ENCODE measurements around the gene LILRA5. TPM values are rescaled to one million over a fixed set of nuclear protein-coding genes. Genes with fewer than 3 reads are reported as not detected.

Gene LILRA5
- total and polyA plus RNA-seq, 2 of the 8 experiments (the other 6 are each of a cell fraction or from before 2014, with no cell fraction given): not detected

GRCh38 chr19:54312011-54312410, 955 bp downstream of the LILRA5 start:
- no peak overlapping the region for H3K27ac ChIP-seq (ENCODE audit: low read depth, low read length)
- peaks cover 0 to 1% of the 10 kb centered on the region in 2 experiments for H4K20me1 ChIP-seq (replicated peaks in 1 of 2; ENCODE audit: control insufficient read depth in 1 of 2, insufficient read depth in 2 of 2, low read length in 2 of 2)
- no peaks in the 10 kb centered on the region for H3K79me1 ChIP-seq (ENCODE audit: low read depth, low read length)
- H3K4me2 ChIP-seq (ENCODE audit: insufficient read depth in 1 of 2, low read depth in 2 of 2, low read length in 2 of 2): no peak overlapping the region
- no peaks in the 10 kb centered on the region for H3K27me3 ChIP-seq (replicated peaks in 1 of 4; ENCODE audit: control insufficient read depth in 3 of 4, extremely low read depth in 1 of 4, insufficient read depth in 3 of 4, low read length in 3 of 4)
- no peak overlapping the region for H2BK15ac ChIP-seq (ENCODE audit: low read length)
- H3K23ac ChIP-seq (ENCODE audit: insufficient read length): no peak overlapping the region
- H3K9me3 ChIP-seq (ENCODE audit: insufficient read depth in 2 of 2, low read depth in 1 of 2, low read length in 1 of 2): no peaks in the 10 kb centered on the region
- no peaks in the 10 kb centered on the region for H3K23me2 ChIP-seq (ENCODE audit: low read depth, low read length)
- 0 out of 2 replicates have a peak overlapping the region, but pooled peaks have one; percentile 21 for H2BK5ac ChIP-seq (ENCODE audit: low read depth, low read length)
- DNase-seq (ENCODE audit: low read depth in 1 of 2, low spot score in 2 of 2) (no peak), FAIRE-seq (no peak)
- H3K36me3 ChIP-seq (ENCODE audit: control insufficient read depth in 2 of 4, insufficient read depth in 4 of 4, low read length in 3 of 4): no peaks in the 10 kb centered on the region
- WGBS, 2 experiments (ENCODE audit: extremely low coverage in 1 of 2, insufficient coverage in 1 of 2, insufficient read length in 1 of 2, insufficient replicate concordance in 2 of 2, low coverage in 1 of 2, low lambda C conversion rate in 2 of 2, missing lambda C conversion rate in 1 of 2): 85% methylated on average over 6 of the region's 6 CpGs; no CpG with 5 or more reads in 1 of the 2 experiments
- H2BK120ac ChIP-seq (replicated peaks; ENCODE audit: low read depth, low read length): no peak overlapping the region
- H3K4me1 ChIP-seq (replicated peaks in 1 of 4; ENCODE audit: control insufficient read depth in 3 of 4, insufficient read depth in 4 of 4, low read length in 3 of 4): no peaks in the 10 kb centered on the region
- no peak overlapping the region for H3K4ac ChIP-seq (replicated peaks; ENCODE audit: insufficient read length, low read depth, low read length)
- H2BK12ac ChIP-seq (ENCODE audit: low read depth, low read length): no peak overlapping the region
- H3K56ac ChIP-seq (replicated peaks; ENCODE audit: insufficient read length, low read depth, low read length): no peak overlapping the region
- H2AK5ac ChIP-seq (ENCODE audit: low read depth, low read length): no peak overlapping the region
- no peak overlapping the region for H3K18ac ChIP-seq (ENCODE audit: extremely low read depth, low read length)
- no peak overlapping the region for H3K4me3 ChIP-seq (ENCODE audit: extremely low read depth in 1 of 4, insufficient read depth in 2 of 4, low read depth in 3 of 4, low read length in 4 of 4)
- H3K9ac ChIP-seq (replicated peaks in 1 of 4; ENCODE audit: extremely low read depth in 1 of 4, low read depth in 3 of 4, low read length in 3 of 4): no peak overlapping the region
- H2BK20ac ChIP-seq (ENCODE audit: low read length): no peak overlapping the region
- H4K5ac ChIP-seq (ENCODE audit: insufficient read length, low read depth, low read length): no peak overlapping the region
- POLR2A ChIA-PET (ENCODE audit: partially characterized antibody): no interaction called here
- no peaks in the 10 kb centered on the region for H3K79me2 ChIP-seq (ENCODE audit: control insufficient read depth in 1 of 2, insufficient read depth in 2 of 2, low read length in 2 of 2)
- no peak overlapping the region for H4K91ac ChIP-seq (replicated peaks; ENCODE audit: insufficient read length, low read length)
- no peak overlapping the region for H4K8ac ChIP-seq (ENCODE audit: extremely low read depth, insufficient read depth, low read length)
- CTCF ChIA-PET (ENCODE audit: partially characterized antibody): no interaction called here
- H3K14ac ChIP-seq (ENCODE audit: insufficient read length): no peak overlapping the region
- no peak overlapping the region for H2AFZ ChIP-seq (ENCODE audit: low read length)
- no peak for TF ChIP-seq TAF7 (optimal IDR thresholded peaks at IDR 0.05; ENCODE audit: borderline replicate concordance, low read depth, low read length)
- no peak for TF ChIP-seq BCL11A (IDR thresholded peaks at IDR 0.05; ENCODE audit: low read depth in 2 of 2, low read length in 2 of 2)

Measured in H1 (cell line).